HepG2 (cell line): ENCODE data around the gene AKAP1. TPM values are rescaled to one million over a fixed set of nuclear protein-coding genes. Genes with fewer than 3 reads are reported as not detected.

Experiments
- AKNA ChIP-seq: sonication (generic); formaldehyde crosslinking; IDR thresholded peaks from 2 replicates; pipeline ENCODE4 v1.4.0; 2020; ENCODE audit warnings: missing genetic modification reagents, borderline replicate concordance
- ARID2 ChIP-seq: sonication (generic); formaldehyde crosslinking; IDR thresholded peaks from 2 replicates; pipeline ENCODE4 v1.8.1; 2022; ENCODE audit warnings: mild to moderate bottlenecking, missing genetic modification reagents, borderline replicate concordance
- ELF3 ChIP-seq: IDR thresholded peaks from 2 replicates; pipeline ENCODE4 v1.6.1; 2016; ENCODE audit warnings: missing genetic modification reagents, missing compliant biosample characterization
- EP300 ChIP-seq, 3 experiments: sonication (generic) in 1 of 3; formaldehyde crosslinking in 1 of 3; IDR thresholded peaks; 2 replicates each; pipeline versions ENCODE4 v1.5.1 to v1.6.1; 2011 to 2020; ENCODE audit warnings: low read depth in 2 of 3, low read length in 2 of 3, borderline replicate concordance in 1 of 3, improper control_type of control experiment in 1 of 3, mild to moderate bottlenecking in 1 of 3, missing genetic modification reagents in 1 of 3, moderate library complexity in 1 of 3
- ESRRA ChIP-seq: sonication (generic); formaldehyde crosslinking; IDR thresholded peaks from 2 replicates; pipeline ENCODE4 v1.5.1; 2020; ENCODE audit warnings: mild to moderate bottlenecking, low read depth, missing genetic modification reagents
- FOXA1 ChIP-seq, 2 experiments: fragments of 450-650 bp in 1 of 2; sonication (generic) in 1 of 2; formaldehyde crosslinking in 1 of 2; IDR thresholded peaks; 2 replicates each; pipeline versions ENCODE4 v1.4.0 to v1.6.1; 2016 to 2020; ENCODE audit warnings: missing genetic modification reagents in 1 of 2
- FOXO4 ChIP-seq: sonication (generic); formaldehyde crosslinking; conservative IDR thresholded peaks from 2 replicates; pipeline ENCODE4 v1.8.1; 2023; ENCODE audit warnings: missing genetic modification reagents
- JARID2 ChIP-seq: sonication (generic); formaldehyde crosslinking; IDR thresholded peaks from 2 replicates; pipeline ENCODE4 v1.8.1; 2023; ENCODE audit warnings: missing genetic modification reagents, inconsistent platforms; ENCODE audit not compliant: insufficient replicate concordance
- ZNF138 ChIP-seq: sonication (generic); formaldehyde crosslinking; IDR thresholded peaks from 2 replicates; pipeline ENCODE4 v1.5.0; 2020; ENCODE audit warnings: mild to moderate bottlenecking, low read depth, missing genetic modification reagents
- ZNF17 ChIP-seq: sonication (generic); formaldehyde crosslinking; IDR thresholded peaks from 2 replicates; pipeline ENCODE4 v1.5.0; 2020; ENCODE audit warnings: mild to moderate bottlenecking, missing genetic modification reagents
- ZNF207 ChIP-seq: fragments of 450-650 bp; IDR thresholded peaks from 2 replicates; pipeline ENCODE4 v1.6.1; 2016; ENCODE audit warnings: antibody characterized with exemption, borderline replicate concordance
- ZNF264 ChIP-seq: sonication (generic); formaldehyde crosslinking; IDR thresholded peaks from 2 replicates; pipeline ENCODE4 v1.4.0; 2020; ENCODE audit warnings: missing genetic modification reagents
- ZNF607 ChIP-seq: sonication (generic); formaldehyde crosslinking; IDR thresholded peaks from 2 replicates; pipeline ENCODE4 v1.5.1; 2020; ENCODE audit warnings: missing genetic modification reagents, mild to moderate bottlenecking, borderline replicate concordance
- ZNF772 ChIP-seq: sonication (generic); formaldehyde crosslinking; IDR thresholded peaks from 2 replicates; pipeline ENCODE4 v1.5.0; 2020; ENCODE audit warnings: mild to moderate bottlenecking, missing genetic modification reagents
- ZNF788 ChIP-seq: sonication (generic); formaldehyde crosslinking; IDR thresholded peaks from 2 replicates; pipeline ENCODE4 v1.5.0; 2020; ENCODE audit warnings: mild to moderate bottlenecking, missing genetic modification reagents, borderline replicate concordance
- ZSCAN29 ChIP-seq: sonication (generic); formaldehyde crosslinking; conservative IDR thresholded peaks from 2 replicates; pipeline ENCODE4 v1.4.0; 2020; ENCODE audit warnings: mild to moderate bottlenecking, missing genetic modification reagents
- polyA plus RNA-seq, 8 experiments: library from polyadenylated mRNA; depleted of rRNA in 3 of 8; stranded (reverse) in 7 of 8; unstranded in 1 of 8; fragments of >200 nt; fragmentation: Illumina TruSeq in 4 of 8; extraction: Trizol in 4 of 8; gene quantifications; 2 replicates each; pipeline versions ENCODE4 v1.2.1 to v1.2.3, GENCODE V29; 2011 to 2016; ENCODE audit warnings: low read depth in 4 of 8, missing spikeins in 1 of 8, mixed read lengths in 1 of 8; ENCODE audit not compliant: insufficient read depth in 1 of 8
- total RNA-seq, 5 experiments: library from RNA; depleted of rRNA; stranded (reverse); fragments of >200 nt; fragmentation: Illumina TruSeq; extraction: Trizol; gene quantifications; 2 replicates each; pipeline ENCODE4 v1.2.3, GENCODE V29; 2016; ENCODE audit warnings: low read depth in 1 of 5
- TF ChIP-seq, protein P1 (sequence below): sonication (generic); formaldehyde crosslinking; conservative IDR thresholded peaks from 2 replicates; pipeline ENCODE4 v1.4.0; 2020; ENCODE audit warnings: missing genetic modification reagents
- TF ChIP-seq, protein P2 (sequence below): sonication (generic); formaldehyde crosslinking; IDR thresholded peaks from 2 replicates; pipeline ENCODE4 v1.9.0; 2022; ENCODE audit warnings: low read depth, missing genetic modification reagents

Gene AKAP1
- total and polyA plus RNA-seq, 2 of the 13 experiments (the other 11 are each of a cell fraction or from before 2014, with no cell fraction given) = 101 to 131 TPM

DNA sequence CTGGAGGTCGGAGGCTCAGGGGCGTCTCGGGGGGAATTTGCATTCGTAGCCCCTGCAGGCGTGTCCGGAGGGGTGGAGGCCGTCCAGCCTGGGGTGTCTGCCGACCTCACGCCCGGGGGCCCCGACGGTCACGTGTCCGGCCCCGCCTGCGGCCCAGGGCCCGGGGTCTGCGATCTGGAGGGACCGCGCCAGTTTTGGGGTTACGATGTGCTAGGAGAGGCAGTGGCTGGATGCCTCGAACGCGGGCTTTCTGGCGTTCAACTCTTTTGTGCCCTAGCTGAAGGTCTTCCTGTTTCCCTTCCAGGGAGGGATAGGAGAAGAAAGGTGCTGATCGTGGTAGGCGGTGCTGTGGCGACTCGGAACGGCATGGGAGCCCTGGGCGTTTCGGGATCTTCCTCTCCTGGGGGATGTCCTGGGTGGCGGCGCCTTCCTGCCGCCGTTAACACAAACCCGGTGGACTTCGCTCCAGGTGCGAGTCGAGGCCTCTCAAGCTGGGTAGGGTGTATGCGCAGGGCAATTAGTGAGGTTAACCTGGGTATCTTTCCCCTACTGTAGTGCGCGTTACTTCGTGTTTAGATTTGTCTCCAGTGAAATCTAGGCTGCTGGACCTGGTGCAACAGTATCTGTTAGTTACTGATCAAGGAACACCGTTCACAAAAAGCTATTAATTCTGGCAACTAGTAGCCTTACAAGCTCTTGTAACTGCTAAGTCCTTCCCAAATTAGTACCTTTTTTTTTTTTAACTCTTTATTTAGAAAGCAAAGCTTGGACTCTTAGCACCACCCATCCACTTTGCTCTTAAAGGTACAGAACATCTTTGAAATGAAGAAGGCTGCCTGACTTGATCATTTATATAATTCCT lies 1.3 kb downstream of the AKAP1 start (continued):
- no peak for TF ChIP-seq ZNF138 (CRISPR knock-in tag)
- TF ChIP-seq ZNF772 (CRISPR knock-in tag) = peak; percentile 42
- TF ChIP-seq, protein P1, sequence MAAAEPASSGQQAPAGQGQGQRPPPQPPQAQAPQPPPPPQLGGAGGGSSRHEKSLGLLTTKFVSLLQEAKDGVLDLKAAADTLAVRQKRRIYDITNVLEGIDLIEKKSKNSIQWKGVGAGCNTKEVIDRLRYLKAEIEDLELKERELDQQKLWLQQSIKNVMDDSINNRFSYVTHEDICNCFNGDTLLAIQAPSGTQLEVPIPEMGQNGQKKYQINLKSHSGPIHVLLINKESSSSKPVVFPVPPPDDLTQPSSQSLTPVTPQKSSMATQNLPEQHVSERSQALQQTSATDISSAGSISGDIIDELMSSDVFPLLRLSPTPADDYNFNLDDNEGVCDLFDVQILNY (CRISPR knock-in tag) = no peak
- 0 out of 2 replicates have a peak, but pooled peaks have one; percentile 48 for TF ChIP-seq ELF3 (CRISPR knock-in tag)
- TF ChIP-seq ZNF607 (CRISPR knock-in tag) = peak; percentile 63; the same call in 1 of the 2 replicates
- peak in 1 of 2 experiments; percentile 61; a peak in 2 of 4 replicates for TF ChIP-seq EP300 (IDR thresholded peaks at IDR 0.05; ENCODE audit: low read depth in 2 of 2, low read length in 2 of 2)
- TF ChIP-seq EP300 (CRISPR knock-in tag; IDR thresholded peaks at IDR 0.05; ENCODE audit: borderline replicate concordance) = no peak
- no peak for TF ChIP-seq FOXA1 (IDR thresholded peaks at IDR 0.05)
- no peak; the same call in 1 of the 2 replicates for TF ChIP-seq FOXA1 (CRISPR knock-in tag; IDR thresholded peaks at IDR 0.05)
- TF ChIP-seq FOXO4 (CRISPR knock-in tag) = 0 out of 2 replicates have a peak, but pooled peaks have one; percentile 82
- TF ChIP-seq ARID2 = peak; percentile 90
- TF ChIP-seq AKNA (CRISPR knock-in tag) = no peak
- peak; percentile 75; the same call in 1 of the 2 replicates for TF ChIP-seq ZNF264 (CRISPR knock-in tag)
- no peak for TF ChIP-seq ZNF207
- peak; percentile 13 for TF ChIP-seq ESRRA
- peak; percentile 30; the same call in 1 of the 2 replicates for TF ChIP-seq ZNF788
- TF ChIP-seq, protein P2, sequence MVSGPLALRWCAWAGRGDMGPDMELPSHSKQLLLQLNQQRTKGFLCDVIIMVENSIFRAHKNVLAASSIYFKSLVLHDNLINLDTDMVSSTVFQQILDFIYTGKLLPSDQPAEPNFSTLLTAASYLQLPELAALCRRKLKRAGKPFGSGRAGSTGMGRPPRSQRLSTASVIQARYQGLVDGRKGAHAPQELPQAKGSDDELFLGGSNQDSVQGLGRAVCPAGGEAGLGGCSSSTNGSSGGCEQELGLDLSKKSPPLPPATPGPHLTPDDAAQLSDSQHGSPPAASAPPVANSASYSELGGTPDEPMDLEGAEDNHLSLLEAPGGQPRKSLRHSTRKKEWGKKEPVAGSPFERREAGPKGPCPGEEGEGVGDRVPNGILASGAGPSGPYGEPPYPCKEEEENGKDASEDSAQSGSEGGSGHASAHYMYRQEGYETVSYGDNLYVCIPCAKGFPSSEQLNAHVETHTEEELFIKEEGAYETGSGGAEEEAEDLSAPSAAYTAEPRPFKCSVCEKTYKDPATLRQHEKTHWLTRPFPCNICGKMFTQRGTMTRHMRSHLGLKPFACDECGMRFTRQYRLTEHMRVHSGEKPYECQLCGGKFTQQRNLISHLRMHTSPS = peak; percentile 44; the same call in 1 of the 2 replicates
- no peak for TF ChIP-seq JARID2 (CRISPR knock-in tag)
- 0 out of 2 replicates have a peak, but pooled peaks have one; percentile 63 for TF ChIP-seq ZSCAN29 (CRISPR knock-in tag)
- no peak for TF ChIP-seq ZNF17 (CRISPR knock-in tag)
